Mucosa of descending colon (tissue), 3 donors: ENCODE results near the gene MCCC1. TPM values are rescaled to one million over a fixed set of nuclear protein-coding genes. Genes with fewer than 3 reads are reported as not detected.
"Not testable (repeated sequence)": the region's sequence is repeated elsewhere in the genome, so short reads cannot be mapped to it uniquely, and the experiment has no call there.

Source experiments
- ATAC-seq: fragments of 200-7000 bp; cut with Tn5 transposase; one replicate; pipeline ENCODE4 v1.9.1; 2020; ENCODE audit warnings: mild to moderate bottlenecking, moderate library complexity
- DNase-seq, 3 donors: peaks; one replicate each; pipeline ENCODE4 v3.0.0-alpha.2; 2020
- H3K36me3 ChIP-seq: fragments of 200-600 bp; one replicate; pipeline ENCODE4 v1.8.0; 2021; ENCODE audit warnings: low read depth, mild to moderate bottlenecking
- H3K4me1 ChIP-seq: fragments of 200-600 bp; one replicate; pipeline ENCODE4 v1.8.0; 2021; ENCODE audit warnings: low read depth, mild to moderate bottlenecking
- H3K4me3 ChIP-seq: fragments of 200-600 bp; one replicate; pipeline ENCODE4 v1.8.0; 2021; ENCODE audit warnings: mild to moderate bottlenecking
- H3K9me3 ChIP-seq: fragments of 200-600 bp; one replicate; pipeline ENCODE4 v1.8.0; 2021; ENCODE audit warnings: mild to moderate bottlenecking
- CTCF ChIP-seq: fragments of 200-600 bp; IDR thresholded peaks from one replicate; pipeline ENCODE4 v1.8.0; 2022; ENCODE audit warnings: antibody characterized with exemption, mild to moderate bottlenecking
- intact Hi-C, 2 donors: fragments of 100-400 bp; cut with DNase I in 1 of 2; cut with micrococcal nuclease in 1 of 2; formaldehyde crosslinking; loops; one replicate each; pipeline versions ENCODE4 v1.11.0 to v1.11.1; 2022; cut with DNase I, micrococcal nuclease
- total RNA-seq, 3 donors: library from RNA; stranded (reverse); fragmentation: NEBNext Ultra II Directional in 2 of 3; extraction: Animal tissue kit (Norgen Biotek cat#: 25700) in 2 of 3; gene quantifications; one replicate each; pipeline versions ENCODE4 v1.2.1 to v1.2.4, GENCODE V29; 2021 to 2023
- donor health status: DM: no; HTN: no; CAD: no; lungs with moderate emphysema.
- donor health status: DM: no; HTN: no; CAD: no.
- donor health status: DM: no; HTN: yes; CAD: no.

MCCC1 gene
- total RNA-seq, 3 donors from 2014 or later, result 28.1 to 36.5 (median 32.8) TPM

- no peak overlapping the region for H3K4me3 ChIP-seq
- H3K36me3 ChIP-seq, result no peaks in the 10 kb centered on the region
- no peaks in the 10 kb centered on the region for H3K9me3 ChIP-seq
- intact Hi-C loops, result loop anchor here (5.0 kb wide), 2 partner anchors 60 to 265 kb away; no protein-coding TSS in a partner anchor
- DNase-seq, result no peak
- no peaks in the 10 kb centered on the region for H3K4me1 ChIP-seq
- TF ChIP-seq CTCF, result peak; percentile 60
- ATAC-seq, result peak; percentile 65
Observed at GRCh38 chr3:183122257-183122932, 23.1 kb upstream of the MCCC1 start.

- H3K4me3 ChIP-seq, result no peak overlapping the region
- DNase-seq, result no peak
- no peak for TF ChIP-seq CTCF
Observed at GRCh38 chr3:183120538-183121215, 21.4 kb upstream of the MCCC1 start.

GRCh38 chr3:183117056-183117455 lies 17.8 kb upstream of the MCCC1 start:
- Histone ChIP-seq H3K4me3 (no peak overlapping the region), H3K36me3 (no peaks in the 10 kb centered on the region), H3K4me1 (no peaks in the 10 kb centered on the region), H3K9me3 (no peaks in the 10 kb centered on the region)
- intact Hi-C loops, result no loop called here
- ATAC-seq, result no peak
- no peak for DNase-seq
- TF ChIP-seq CTCF, result no peak

More at GRCh38 chr3:183120538-183121215, 21.4 kb upstream of the MCCC1 start:
- Histone ChIP-seq H3K36me3 (no peaks in the 10 kb centered on the region), H3K9me3 (no peaks in the 10 kb centered on the region), H3K4me1 (no peaks in the 10 kb centered on the region)
- no peak for ATAC-seq
- intact Hi-C loops, result loop anchor here (5.0 kb wide), 2 partner anchors 62 to 267 kb away; no protein-coding TSS in a partner anchor

- ATAC-seq (peak; percentile 92), DNase-seq (peak; percentile 68 to 87 (median 83))
- no peaks in the 10 kb centered on the region for H3K36me3 ChIP-seq
- no peak for TF ChIP-seq CTCF
- H3K4me3 ChIP-seq, result no peak overlapping the region
- intact Hi-C loops, result no loop called here
- H3K4me1 ChIP-seq, result no peaks in the 10 kb centered on the region
- no peaks in the 10 kb centered on the region for H3K9me3 ChIP-seq
Observed at GRCh38 chr3:183116025-183116614, 16.8 kb upstream of the MCCC1 start.

- Histone ChIP-seq H3K4me3 (no peak overlapping the region), H3K36me3 (no peaks in the 10 kb centered on the region), H3K9me3 (no peaks in the 10 kb centered on the region), H3K4me1 (no peaks in the 10 kb centered on the region)
- DNase-seq, result no peak
- no peak for TF ChIP-seq CTCF
- no peak for ATAC-seq
- intact Hi-C loops, result no loop called here
Observed at GRCh38 chr3:183114384-183115178, 15.3 kb upstream of the MCCC1 start.

GRCh38 chr3:183109847-183110246 lies 10.6 kb upstream of the MCCC1 start:
- ATAC-seq, intact Hi-C loops, H3K4me1 ChIP-seq, H3K36me3 ChIP-seq, H3K9me3 ChIP-seq, DNase-seq, H3K4me3 ChIP-seq: not testable (repeated sequence)
